A549 (cell line): ENCODE results near the gene PDE4C. TPM values are rescaled to one million over a fixed set of nuclear protein-coding genes. Genes with fewer than 3 reads are reported as not detected.

Experiments
- ATAC-seq, 2 experiments: fragments of 200-7000 bp in 1 of 2; fragments of >200 bp in 1 of 2; cut with Nextera tagmentation in 1 of 2; cut with Tn5 transposase in 1 of 2; 3 replicates each; pipeline versions ENCODE4 v1.8.0 to v1.9.1; 2018 to 2020; ENCODE audit warnings: mild to moderate bottlenecking in 1 of 2, moderate library complexity in 1 of 2
- CTCF ChIA-PET: fragments of 300-600 bp; sonication (Branson Sonifier 250); formaldehyde crosslinking; extraction: SDS; loops from one replicate; lab custom pipeline; 2021; ENCODE audit warnings: antibody characterized with exemption, inconsistent platforms; lab: Yijun Ruan, JAX
- POLR2A ChIA-PET: fragments of 350-600 bp; formaldehyde crosslinking; extraction: SDS; loops from one replicate; lab custom pipeline; 2021; ENCODE audit warnings: antibody characterized with exemption, inconsistent platforms; lab: Yijun Ruan, JAX
- DNase-seq, 2 experiments: peaks; one replicate each; pipeline versions ENCODE4 v3.0.0 to v3.0.0-alpha.2; 2011 to 2016; ENCODE audit warnings: low read depth in 1 of 2, low spot score in 1 of 2
- FAIRE-seq: peaks from 2 replicates; lab custom pipeline; 2011; peaks lifted over from hg19 to GRCh38; lab: Jason Lieb, UNC
- H3K27ac ChIP-seq, 2 experiments: fragments of >200 bp; sonication (Bioruptor Twin); formaldehyde crosslinking; 3 replicates each; pipeline ENCODE4 v1.5.1; 2016 to 2017
- H3K4me1 ChIP-seq: fragments of >200 bp; sonication (Bioruptor Twin); formaldehyde crosslinking; 3 replicates; pipeline ENCODE4 v1.6.1; 2016
- H3K4me2 ChIP-seq: fragments of >200 bp; sonication (Bioruptor Twin); formaldehyde crosslinking; 3 replicates; pipeline ENCODE4 v1.6.1; 2016
- H3K4me3 ChIP-seq: fragments of >200 bp; sonication (Bioruptor Twin); formaldehyde crosslinking; 3 replicates; pipeline ENCODE4 v1.5.1; 2016
- H3K9me3 ChIP-seq: fragments of >200 bp; sonication (Bioruptor Twin); formaldehyde crosslinking; 3 replicates; pipeline ENCODE4 v1.6.1; 2016
- CBX2 ChIP-seq: fragments of 200-600 bp; sonication (generic); IDR thresholded peaks from 2 replicates; pipeline ENCODE4 v1.6.1; 2016; ENCODE audit warnings: low read depth, mild to moderate bottlenecking, borderline replicate concordance
- CBX8 ChIP-seq: fragments of 200-600 bp; sonication (generic); IDR thresholded peaks from 2 replicates; pipeline ENCODE4 v1.6.1; 2016
- EHF ChIP-seq: fragments of 250-450 bp; sonication (Bioruptor Pico); IDR thresholded peaks from 2 replicates; pipeline ENCODE4 v1.5.0; 2020; ENCODE audit warnings: mild to moderate bottlenecking
- FOSL2 ChIP-seq, 2 experiments: fragments of 450-650 bp in 1 of 2; fragments of >200 bp in 1 of 2; sonication (Bioruptor Twin) in 1 of 2; formaldehyde crosslinking; IDR thresholded peaks; 2 replicates each; pipeline versions ENCODE4 v1.5.0 to v1.6.1; 2016 to 2020; ENCODE audit warnings: mild to moderate bottlenecking in 1 of 2, moderate library complexity in 1 of 2
- FOXS1 ChIP-seq: fragments of 250-450 bp; sonication (Bioruptor Pico); IDR thresholded peaks from 2 replicates; pipeline ENCODE4 v1.5.0; 2020; ENCODE audit warnings: mild to moderate bottlenecking, moderate library complexity
- GATA3 ChIP-seq: IDR thresholded peaks from 2 replicates; pipeline ENCODE4 v1.6.1; 2012; ENCODE audit warnings: borderline replicate concordance
- HOXB13 ChIP-seq: fragments of 250-450 bp; sonication (Bioruptor Pico); IDR thresholded peaks from 2 replicates; pipeline ENCODE4 v1.5.0; 2020; ENCODE audit warnings: low read depth, mild to moderate bottlenecking, moderate library complexity
- KDM1A ChIP-seq: fragments of 200-600 bp; sonication (generic); IDR thresholded peaks from 2 replicates; pipeline ENCODE4 v1.6.1; 2016; ENCODE audit warnings: low read depth, mild to moderate bottlenecking
- MAFK ChIP-seq: fragments of 450-650 bp; IDR thresholded peaks from 2 replicates; pipeline ENCODE4 v1.6.1; 2014; ENCODE audit not compliant: partially characterized antibody
- MAZ ChIP-seq: fragments of 150-350 bp; IDR thresholded peaks from 2 replicates; pipeline ENCODE4 v1.6.1; 2014; ENCODE audit warnings: antibody characterized with exemption, low read depth, low read length, borderline replicate concordance
- RARB ChIP-seq: fragments of 250-450 bp; sonication (Bioruptor Pico); IDR thresholded peaks from 2 replicates; pipeline ENCODE4 v1.8.0; 2021; ENCODE audit warnings: mild to moderate bottlenecking, moderate library complexity
- RNF2 ChIP-seq: fragments of 200-600 bp; sonication (generic); IDR thresholded peaks from 2 replicates; pipeline ENCODE4 v1.6.1; 2016; ENCODE audit warnings: low read depth, mild to moderate bottlenecking, antibody characterized with exemption, moderate library complexity, borderline replicate concordance
- SREBF2 ChIP-seq: fragments of 450-650 bp; IDR thresholded peaks from 2 replicates; pipeline ENCODE4 v1.6.1; 2014; ENCODE audit warnings: mild to moderate bottlenecking, moderate library complexity
- TP53 ChIP-seq: fragments of 250-450 bp; sonication (Bioruptor Pico); IDR thresholded peaks from 2 replicates; pipeline ENCODE4 v1.5.0; 2021; ENCODE audit warnings: mild to moderate bottlenecking, moderate library complexity
- ZSCAN20 ChIP-seq: fragments of 250-450 bp; sonication (Bioruptor Pico); IDR thresholded peaks from 2 replicates; pipeline ENCODE4 v1.8.0; 2022; ENCODE audit warnings: mild to moderate bottlenecking, moderate library complexity
- WGBS: methylation state at CpG from one replicate; pipeline ENCODE4 v1.1.6; 2017; ENCODE audit errors: missing lambda C conversion rate; 5-methylcytosine and 5-hydroxymethylcytosine counted together
- polyA plus RNA-seq, 4 experiments: library from polyadenylated mRNA; depleted of rRNA in 3 of 4; stranded (reverse); fragments of >200 nt; fragmentation: RNase III in 1 of 4; extraction: RNeasy Plus Mini Kit Qiagen cat#74134 plus additional on column Dnase treatment in 1 of 4; gene quantifications; 2 replicates in 3 of 4; 3 replicates in 1 of 4; pipeline ENCODE4 v1.2.3, GENCODE V29; 2011 to 2017
- TF ChIP-seq, protein P1 (sequence below): fragments of 200-600 bp; sonication (generic); IDR thresholded peaks from 2 replicates; pipeline ENCODE4 v1.6.1; 2016; ENCODE audit warnings: antibody characterized with exemption, mild to moderate bottlenecking, moderate library complexity
- TF ChIP-seq, protein P2 (sequence below): fragments of 250-450 bp; sonication (Bioruptor Pico); IDR thresholded peaks from 2 replicates; pipeline ENCODE4 v1.5.0; 2020; ENCODE audit warnings: low read depth, mild to moderate bottlenecking, moderate library complexity
- TF ChIP-seq, protein P3 (sequence below): IDR thresholded peaks from 2 replicates; pipeline ENCODE4 v1.6.1; 2012; ENCODE audit warnings: low read depth, borderline replicate concordance
- TF ChIP-seq, protein P4 (sequence below): IDR thresholded peaks from 2 replicates; pipeline ENCODE4 v1.6.1; 2012

PDE4C gene
- polyA plus RNA-seq, 2 of the 4 experiments (the other 2 are of a cell fraction): 0.25 to 0.65 TPM

DNA sequence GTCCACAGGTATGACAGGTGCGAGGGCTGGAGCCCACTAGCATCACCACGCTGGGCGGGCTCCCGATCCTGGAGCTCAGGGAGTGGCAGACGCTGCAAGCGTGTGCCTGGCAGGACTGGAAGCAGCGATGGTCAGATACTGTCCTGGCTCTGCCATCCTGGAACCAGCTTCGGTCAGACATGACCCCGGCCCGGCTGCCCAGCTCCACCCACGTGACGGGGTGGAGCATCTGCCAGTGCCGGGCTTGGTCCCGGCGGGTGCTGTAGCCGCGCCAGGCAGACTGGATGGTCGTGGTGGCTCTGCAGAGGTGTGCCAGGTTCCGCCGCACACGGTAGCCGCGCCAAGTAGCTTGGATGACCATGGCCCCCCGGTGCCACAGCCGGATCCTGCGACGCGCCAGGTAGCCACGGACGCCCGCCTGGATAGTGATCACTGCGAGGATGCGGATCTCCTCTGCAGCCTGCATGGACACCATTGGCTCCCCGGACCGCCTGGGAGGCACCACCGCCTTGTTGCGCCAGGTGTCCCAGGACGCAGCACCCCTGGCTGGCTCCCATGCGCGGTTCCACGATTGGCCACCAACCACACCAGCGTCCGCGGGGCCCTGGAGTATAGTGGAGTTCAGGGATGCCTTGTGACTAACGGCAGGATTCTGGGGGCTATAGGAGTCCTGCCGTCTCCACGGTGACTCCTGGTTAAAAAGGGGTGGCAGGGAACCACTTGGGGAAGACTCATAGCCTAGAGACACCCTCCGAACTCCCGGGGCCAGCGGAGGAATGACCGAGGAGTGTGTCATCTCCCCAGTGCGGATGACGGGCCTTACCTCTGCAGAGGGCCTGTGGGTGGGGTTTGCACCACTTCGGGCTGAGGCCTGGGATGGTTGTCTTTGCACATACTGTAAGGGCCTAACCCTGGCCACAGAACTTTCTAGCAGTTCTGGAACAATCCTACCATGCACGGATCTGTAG, 31.5 kb upstream of the PDE4C start:
- H3K4me3 ChIP-seq: no peak overlapping the region
- FAIRE-seq (no peak), DNase-seq (no peak), ATAC-seq (no peak)
- no peaks in the 10 kb centered on the region for H3K9me3 ChIP-seq
- TF ChIP-seq GATA3 (no peak), RNF2 (no peak), HOXB13 (CRISPR knock-in tag) (no peak), RARB (no peak), MAFK (no peak), MAZ (no peak), EHF (no peak), SREBF2 (no peak), FOXS1 (CRISPR knock-in tag) (no peak), TP53 (no peak), CBX2 (no peak), FOSL2 (IDR thresholded peaks at IDR 0.05) (no peak), FOSL2 (CRISPR knock-in tag; IDR thresholded peaks at IDR 0.05) (no peak), KDM1A (no peak), CBX8 (no peak), ZSCAN20 (CRISPR knock-in tag) (no peak)
- TF ChIP-seq, protein P1, sequence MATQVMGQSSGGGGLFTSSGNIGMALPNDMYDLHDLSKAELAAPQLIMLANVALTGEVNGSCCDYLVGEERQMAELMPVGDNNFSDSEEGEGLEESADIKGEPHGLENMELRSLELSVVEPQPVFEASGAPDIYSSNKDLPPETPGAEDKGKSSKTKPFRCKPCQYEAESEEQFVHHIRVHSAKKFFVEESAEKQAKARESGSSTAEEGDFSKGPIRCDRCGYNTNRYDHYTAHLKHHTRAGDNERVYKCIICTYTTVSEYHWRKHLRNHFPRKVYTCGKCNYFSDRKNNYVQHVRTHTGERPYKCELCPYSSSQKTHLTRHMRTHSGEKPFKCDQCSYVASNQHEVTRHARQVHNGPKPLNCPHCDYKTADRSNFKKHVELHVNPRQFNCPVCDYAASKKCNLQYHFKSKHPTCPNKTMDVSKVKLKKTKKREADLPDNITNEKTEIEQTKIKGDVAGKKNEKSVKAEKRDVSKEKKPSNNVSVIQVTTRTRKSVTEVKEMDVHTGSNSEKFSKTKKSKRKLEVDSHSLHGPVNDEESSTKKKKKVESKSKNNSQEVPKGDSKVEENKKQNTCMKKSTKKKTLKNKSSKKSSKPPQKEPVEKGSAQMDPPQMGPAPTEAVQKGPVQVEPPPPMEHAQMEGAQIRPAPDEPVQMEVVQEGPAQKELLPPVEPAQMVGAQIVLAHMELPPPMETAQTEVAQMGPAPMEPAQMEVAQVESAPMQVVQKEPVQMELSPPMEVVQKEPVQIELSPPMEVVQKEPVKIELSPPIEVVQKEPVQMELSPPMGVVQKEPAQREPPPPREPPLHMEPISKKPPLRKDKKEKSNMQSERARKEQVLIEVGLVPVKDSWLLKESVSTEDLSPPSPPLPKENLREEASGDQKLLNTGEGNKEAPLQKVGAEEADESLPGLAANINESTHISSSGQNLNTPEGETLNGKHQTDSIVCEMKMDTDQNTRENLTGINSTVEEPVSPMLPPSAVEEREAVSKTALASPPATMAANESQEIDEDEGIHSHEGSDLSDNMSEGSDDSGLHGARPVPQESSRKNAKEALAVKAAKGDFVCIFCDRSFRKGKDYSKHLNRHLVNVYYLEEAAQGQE: no peak
- TF ChIP-seq, protein P2, sequence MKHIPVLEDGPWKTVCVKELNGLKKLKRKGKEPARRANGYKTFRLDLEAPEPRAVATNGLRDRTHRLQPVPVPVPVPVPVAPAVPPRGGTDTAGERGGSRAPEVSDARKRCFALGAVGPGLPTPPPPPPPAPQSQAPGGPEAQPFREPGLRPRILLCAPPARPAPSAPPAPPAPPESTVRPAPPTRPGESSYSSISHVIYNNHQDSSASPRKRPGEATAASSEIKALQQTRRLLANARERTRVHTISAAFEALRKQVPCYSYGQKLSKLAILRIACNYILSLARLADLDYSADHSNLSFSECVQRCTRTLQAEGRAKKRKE (CRISPR knock-in tag): no peak
- TF ChIP-seq, protein P3, sequence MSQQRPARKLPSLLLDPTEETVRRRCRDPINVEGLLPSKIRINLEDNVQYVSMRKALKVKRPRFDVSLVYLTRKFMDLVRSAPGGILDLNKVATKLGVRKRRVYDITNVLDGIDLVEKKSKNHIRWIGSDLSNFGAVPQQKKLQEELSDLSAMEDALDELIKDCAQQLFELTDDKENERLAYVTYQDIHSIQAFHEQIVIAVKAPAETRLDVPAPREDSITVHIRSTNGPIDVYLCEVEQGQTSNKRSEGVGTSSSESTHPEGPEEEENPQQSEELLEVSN: no peak
- TF ChIP-seq, protein P4, sequence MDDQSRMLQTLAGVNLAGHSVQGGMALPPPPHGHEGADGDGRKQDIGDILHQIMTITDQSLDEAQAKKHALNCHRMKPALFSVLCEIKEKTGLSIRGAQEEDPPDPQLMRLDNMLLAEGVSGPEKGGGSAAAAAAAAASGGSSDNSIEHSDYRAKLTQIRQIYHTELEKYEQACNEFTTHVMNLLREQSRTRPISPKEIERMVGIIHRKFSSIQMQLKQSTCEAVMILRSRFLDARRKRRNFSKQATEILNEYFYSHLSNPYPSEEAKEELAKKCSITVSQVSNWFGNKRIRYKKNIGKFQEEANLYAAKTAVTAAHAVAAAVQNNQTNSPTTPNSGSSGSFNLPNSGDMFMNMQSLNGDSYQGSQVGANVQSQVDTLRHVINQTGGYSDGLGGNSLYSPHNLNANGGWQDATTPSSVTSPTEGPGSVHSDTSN: no peak
- H3K27ac ChIP-seq: no peak overlapping the region
- H3K4me2 ChIP-seq: no peak overlapping the region
- ChIA-PET POLR2A (interaction anchor here (1.5 kb wide), 1 partner anchor 23 kb away, joined by 5 read pairs; the partner anchor contains the start of gene JUND), CTCF (interaction anchor here (1.0 to 1.3 kb wide), 2 partner anchors 9 to 14 kb away, joined by 3 read pairs; no protein-coding TSS in a partner anchor)
- 70% methylated on average over 10 of the region's 55 CpGs for WGBS
- H3K4me1 ChIP-seq: no peaks in the 10 kb centered on the region
